HG02870 (cell line): ENCODE data around the gene AIM2.
"Not testable (repeated sequence)": the region's sequence is repeated elsewhere in the genome, so short reads cannot be mapped to it uniquely, and the experiment has no call there.

Experiments
- ATAC-seq: cut with Tn5 transposase; IDR thresholded peaks from one replicate; pipeline ENCODE4 v1.9.1; 2021; ENCODE audit warnings: mild to moderate bottlenecking, moderate library complexity; ENCODE audit not compliant: unreplicated experiment

The AIM2 gene, protein sequence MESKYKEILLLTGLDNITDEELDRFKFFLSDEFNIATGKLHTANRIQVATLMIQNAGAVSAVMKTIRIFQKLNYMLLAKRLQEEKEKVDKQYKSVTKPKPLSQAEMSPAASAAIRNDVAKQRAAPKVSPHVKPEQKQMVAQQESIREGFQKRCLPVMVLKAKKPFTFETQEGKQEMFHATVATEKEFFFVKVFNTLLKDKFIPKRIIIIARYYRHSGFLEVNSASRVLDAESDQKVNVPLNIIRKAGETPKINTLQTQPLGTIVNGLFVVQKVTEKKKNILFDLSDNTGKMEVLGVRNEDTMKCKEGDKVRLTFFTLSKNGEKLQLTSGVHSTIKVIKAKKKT

DNA sequence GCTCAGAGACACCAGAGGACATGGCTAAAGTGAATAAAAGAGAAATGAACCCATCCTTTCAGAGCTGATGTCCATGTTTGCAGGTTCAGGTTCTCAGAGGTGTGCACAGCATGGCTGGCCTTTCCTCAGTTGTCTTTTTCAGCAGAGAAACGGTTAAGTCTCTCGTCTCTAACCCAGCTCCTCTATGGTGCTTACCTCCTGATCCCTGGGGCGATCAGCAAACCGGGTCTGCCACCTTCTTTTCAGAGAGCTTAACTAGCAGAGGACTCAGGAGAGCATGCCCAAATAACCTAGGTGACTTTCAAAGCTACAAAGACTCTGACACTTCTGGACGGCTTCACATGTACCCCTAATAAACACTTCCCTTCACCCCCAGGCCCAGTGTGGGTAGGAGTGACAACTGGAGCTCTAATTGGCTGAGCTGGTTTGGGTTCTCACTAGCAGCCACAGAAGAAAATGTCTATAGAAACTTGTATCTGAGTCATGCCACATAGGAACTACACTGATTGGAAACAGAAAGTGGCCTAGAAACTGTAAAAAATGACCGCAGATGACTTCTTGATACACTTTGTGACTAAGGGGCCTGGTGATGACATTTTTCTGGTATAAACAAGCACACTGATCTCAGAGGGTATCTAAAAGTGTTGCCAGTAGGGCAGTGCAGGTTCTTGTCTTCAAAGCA is at the start of gene AIM2:
Gene AIM2, minus strand, starts transcription at position 329 of the 682 bp plus-strand sequence. CDS start 3,267 bp downstream, outside the sequence.
- peak; percentile 86 for ATAC-seq

DNA sequence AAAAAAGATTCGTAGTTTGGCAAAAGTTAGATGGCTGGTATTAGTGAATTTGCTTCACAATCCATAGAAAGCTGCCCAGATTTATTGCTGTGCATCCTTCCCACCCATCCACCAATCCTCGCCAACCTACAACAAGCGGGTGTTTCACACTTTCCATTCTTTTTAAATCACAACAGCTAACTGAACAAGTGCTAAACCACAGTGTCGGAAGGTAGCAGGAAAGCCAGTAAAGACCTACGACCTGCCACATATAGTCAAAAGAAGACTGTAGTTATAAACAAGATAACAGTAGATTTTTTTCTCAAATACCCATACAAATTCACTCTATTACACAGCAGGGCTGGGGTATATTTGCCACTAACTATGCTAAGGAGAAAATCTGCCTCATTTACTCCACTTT is 47.0 kb upstream of the AIM2 start:
- ATAC-seq, result no peak

DNA sequence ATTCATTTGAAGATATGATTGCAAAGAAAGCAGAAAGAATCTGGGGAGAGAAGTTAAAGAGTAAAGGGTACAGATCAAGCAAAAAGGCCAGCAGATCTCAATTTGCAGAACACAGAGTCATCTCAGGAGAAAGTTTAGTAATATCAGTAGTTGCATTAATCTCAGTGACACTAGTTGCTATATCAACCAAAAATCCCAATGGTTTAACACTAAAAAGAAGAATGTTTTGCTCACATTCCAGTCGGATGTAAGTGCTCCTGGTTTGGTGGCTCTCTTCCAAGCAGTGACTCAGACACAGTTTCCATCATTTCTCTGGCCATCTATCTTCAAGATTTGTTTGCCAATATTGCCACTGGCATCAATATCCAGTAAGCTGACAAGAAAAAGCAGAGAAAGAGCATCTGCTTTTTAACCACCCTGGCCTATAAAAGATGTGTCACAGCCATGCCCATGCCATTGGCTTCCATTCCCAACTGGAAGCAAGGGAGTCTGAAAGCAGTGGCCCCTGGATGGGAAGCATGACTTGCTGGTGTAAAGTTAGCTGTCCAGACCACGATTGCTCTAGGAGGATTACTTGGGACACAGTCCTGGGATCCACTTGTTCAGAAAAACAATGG is 45.5 kb upstream of the AIM2 start:
- peak; percentile 90 for ATAC-seq

DNA sequence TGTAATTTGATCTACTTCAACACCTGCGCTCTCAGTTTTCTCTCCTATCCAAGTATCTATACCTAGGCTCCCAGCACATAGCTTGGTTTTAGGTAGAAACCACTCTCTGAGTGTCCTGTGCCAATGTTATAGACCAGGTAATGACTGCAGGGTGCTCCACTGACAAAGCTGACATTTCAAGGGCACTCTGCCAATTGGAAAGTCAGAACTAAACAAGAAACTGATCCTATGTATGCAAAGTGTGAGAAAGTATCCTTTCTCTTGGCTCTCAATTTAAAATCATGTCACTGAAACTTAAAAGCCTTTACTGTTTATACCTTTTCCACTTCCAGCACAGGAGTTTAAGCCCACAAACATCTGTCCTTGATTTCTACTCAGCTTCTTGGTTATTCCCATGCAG is 45.0 kb upstream of the AIM2 start:
- peak; percentile 71 for ATAC-seq

DNA sequence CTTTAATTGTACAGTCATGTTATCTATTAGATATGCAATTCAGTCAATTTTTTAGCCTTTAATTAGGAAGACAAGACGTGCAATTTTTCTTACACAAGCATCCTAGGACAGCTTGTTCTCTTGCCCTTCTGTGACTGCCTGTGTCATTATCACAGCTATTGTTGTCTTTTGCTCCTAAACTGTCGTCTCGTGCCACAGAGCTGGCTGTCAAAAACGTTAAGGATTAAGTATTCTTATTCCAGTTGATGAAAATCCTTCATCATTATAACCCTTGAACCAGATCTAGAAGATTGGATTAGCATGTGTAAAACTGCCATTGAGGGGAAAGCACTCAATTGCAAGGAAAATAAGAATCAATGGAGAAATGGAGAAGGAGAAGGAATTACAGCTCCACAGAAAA is 43.8 kb upstream of the AIM2 start:
- no peak for ATAC-seq

DNA sequence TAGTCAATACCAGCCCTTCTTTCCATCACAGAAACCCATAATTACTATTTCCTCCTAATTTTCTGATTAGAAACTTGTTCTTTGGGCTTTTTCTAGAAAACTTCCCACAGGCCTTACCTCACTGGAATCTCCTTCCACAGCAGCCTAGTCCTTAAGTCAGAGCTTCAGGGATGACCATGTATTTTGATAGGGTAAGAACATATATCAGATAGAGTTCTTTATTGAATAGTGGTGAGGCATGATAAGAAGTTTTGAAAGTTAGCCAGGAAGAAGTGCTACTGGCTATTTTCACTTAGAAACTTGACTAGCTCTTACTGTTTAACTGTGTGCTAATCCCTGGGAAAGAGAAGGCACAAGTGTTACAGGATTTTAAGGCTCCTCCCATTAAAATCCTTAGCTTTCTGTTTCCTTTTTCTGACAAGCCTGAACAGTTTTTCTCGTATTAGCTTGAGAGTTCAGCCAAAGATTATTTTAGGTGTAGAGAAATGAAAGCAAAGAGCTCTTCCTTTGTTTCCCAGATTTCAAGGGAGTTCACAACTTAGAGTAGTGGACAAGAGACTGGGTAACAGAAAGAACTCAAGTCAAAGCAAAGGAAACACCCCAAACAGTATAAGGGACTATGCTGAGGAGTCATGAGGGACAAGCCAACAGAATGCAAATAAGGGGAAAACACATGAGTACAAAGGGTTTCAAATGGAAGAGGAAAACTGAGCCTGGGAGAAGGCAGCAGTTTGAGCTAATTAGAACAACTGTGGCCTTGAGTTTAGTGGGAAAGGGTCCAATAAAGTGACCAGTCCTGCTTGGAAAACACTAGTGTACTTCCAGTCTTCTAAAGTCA is 37.2 kb upstream of the AIM2 start:
- ATAC-seq, result no peak

DNA sequence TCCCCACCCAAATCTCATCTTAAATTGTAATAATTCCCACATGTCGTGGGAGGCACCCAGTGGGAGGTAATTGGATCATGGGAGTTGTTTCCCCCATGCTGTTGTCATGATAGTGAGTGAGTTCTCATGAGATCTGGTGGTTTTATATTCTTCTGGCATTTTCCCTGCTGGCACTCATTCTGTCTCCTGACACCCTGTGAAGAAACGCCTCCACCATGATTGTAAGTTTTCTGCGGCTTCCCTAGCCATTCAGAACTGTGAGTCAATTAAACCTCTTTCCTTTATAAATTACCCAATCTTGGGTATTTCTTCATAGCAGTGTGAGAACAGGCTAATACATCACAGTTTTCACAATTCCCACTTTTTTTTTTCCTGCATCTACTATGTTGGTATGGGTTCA is 26.5 kb upstream of the AIM2 start:
- ATAC-seq, result not testable (repeated sequence)

DNA sequence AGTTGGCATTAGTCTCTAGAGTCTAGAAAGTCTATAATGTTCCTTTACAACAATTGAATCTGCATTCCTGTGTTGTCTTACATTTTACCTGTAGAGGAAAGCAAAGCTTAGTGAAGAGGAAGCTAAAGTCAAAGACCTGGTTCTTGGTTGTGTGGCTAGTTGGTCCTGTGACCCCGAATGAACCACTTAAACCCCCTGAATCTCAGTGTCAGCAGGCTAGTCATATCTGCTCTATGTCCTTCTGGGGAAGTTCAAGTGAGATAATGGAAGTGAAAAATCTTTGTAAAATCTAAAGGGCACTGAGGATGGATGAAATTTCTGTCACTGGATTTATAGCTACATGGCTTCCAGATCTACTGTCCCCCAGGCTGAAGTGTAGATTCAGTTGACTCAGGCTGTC is 24.0 kb upstream of the AIM2 start:
- no peak for ATAC-seq

DNA sequence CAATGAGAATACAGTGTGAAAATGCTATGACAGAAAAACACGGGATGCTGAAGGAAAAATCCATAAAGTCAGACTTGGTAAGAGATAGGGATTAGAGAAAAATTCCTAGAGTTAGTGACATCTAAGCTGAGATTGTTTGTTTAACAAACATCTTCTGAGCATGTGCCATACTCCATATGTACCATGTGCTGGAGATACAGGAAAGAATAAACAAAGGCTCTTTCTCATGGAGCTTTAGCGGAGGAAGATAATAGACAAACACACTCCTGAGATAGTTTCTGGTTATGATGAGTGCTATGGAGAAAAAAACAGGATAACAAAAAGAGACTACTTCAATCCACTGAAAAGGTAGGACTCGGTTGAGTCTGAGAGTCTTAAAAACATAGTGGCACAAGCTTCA is 22.0 kb upstream of the AIM2 start:
- no peak for ATAC-seq

DNA sequence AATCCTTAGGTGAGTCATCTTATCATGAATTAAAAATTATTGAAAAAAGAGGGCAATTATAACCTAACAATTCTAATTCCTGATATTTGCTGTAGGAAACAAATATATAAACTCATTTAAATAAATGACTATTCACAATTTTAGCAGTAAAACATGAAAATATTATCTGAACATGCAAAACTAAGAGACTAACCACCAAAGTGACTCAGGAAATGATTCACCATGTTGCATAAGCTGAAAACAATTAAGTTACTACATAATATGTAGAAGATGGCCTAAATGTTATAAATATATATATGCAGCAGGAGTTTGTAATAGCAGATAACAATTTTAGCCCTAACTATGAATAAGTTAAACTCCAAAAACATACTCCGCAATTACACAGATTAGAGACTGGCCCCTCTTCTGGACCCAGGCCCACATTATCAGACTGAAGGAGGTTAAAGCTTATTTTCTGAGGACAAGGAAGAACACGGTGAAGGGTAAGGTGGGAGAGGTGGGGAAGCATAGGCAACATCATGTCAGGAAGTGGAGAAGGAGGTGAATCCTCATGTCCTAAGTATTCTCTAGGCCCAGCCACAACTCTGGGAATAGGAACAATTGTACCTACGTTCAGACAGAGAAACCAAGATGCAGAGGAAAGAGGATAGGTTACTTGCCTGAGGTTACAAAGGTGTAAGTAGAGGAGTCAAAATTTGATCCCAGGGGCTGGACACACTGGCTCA is 15.6 kb upstream of the AIM2 start:
- no peak for ATAC-seq

DNA sequence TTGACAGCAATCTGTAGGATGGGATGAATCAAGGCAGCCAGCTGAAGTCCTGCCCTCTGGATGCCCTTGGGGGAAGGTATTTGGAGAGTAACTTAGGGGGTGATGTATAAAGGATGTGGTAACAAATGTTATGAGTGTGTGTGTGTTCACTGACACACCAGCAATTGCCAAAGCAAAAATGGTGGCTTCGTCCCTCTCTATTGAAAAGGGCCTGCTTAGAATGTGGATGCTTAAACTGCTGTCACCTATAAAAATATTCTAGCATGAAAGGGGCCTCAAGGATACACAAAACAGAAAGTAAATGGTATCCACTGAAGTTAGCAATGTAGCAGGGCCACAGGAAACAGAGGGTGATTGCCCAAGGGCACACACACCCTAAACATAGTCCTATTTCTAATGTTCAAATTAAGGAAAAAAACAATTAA is 15.1 kb upstream of the AIM2 start:
- no peak for ATAC-seq

DNA sequence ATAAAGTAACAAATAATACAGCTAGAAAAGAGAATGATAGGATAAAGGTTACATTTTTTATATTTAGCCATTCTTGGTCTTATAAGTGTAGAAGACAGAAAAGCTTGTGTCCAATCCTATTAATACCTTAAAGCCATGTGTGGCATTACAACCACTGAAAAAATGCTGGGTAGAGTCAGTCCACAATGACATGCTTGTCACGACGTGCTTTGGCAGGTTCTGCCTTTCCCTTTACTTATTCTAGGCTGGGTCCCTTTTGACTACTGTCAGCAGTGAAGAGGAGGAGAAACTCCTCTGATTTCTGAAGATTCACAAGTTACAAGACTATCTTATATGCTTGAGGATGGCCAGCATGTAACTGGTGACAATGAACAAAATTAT is 14.6 kb upstream of the AIM2 start:
- no peak for ATAC-seq

DNA sequence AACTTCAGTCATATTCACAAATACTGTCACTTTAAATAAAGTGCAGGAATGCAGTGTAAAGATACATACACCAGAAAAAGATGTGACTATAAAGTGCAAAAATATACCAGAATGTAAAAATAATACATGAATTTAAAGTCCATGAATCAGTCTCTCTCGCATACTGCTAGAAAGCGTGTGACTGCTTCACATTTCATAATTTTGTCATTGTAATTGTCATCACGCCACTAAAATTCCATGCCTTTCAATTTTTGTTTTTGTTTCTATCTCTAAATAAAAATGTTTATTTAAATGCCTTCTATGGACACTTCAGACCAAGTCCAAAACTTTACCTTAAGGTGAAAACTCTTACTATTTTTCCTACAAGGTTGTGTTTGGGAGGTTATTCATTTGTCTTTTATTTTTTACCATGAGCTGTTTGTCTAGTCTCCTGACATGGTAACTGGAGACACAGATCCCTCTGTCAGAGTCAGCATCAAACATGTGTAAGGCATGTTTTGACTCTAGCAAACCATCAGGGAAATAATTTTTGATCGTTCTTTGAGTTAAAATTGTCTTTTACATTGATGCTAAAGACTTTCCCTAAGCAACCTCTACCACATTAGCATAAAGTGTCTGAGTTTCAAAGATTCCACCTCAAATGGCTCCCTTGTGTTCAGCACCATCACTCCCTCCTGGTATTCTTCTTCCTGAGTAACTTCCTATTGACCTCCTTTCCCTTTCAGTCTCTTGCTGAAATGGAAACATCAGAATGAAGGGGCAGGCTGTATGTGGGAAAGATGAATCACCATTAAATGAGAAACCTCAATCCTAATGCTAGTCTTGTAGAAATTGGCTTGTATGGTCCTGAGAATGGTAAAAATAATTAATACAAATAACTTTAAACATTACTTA is 14.0 kb upstream of the AIM2 start:
- no peak for ATAC-seq

DNA sequence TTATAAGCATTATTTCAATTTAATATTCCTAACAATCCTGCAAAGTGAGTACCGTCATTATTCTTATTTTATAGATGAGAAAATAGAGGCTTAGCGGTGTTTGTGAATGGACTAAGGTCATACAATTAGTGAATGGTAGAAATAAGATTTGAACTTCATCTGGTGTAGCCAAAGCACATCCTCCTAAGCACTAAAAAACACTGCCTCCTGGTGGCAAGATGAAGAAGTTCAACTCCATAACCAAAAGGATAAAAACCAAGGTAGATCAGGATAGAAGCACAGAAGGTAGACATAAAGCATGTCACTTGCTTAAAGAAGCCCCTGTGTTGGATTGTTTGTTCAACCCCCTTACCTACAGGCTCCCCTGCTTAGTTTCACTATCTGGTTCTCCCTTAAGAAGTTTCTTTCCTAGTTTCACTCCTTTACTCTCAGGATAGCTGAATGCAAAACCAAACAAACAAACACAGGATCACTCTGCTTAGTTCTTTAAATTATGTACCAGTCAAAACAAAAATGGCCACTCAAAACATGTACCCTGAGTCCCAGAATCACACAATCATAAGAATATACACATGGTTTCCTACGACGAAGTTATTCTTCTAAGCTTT is 12.7 kb upstream of the AIM2 start:
- ATAC-seq, result no peak

DNA sequence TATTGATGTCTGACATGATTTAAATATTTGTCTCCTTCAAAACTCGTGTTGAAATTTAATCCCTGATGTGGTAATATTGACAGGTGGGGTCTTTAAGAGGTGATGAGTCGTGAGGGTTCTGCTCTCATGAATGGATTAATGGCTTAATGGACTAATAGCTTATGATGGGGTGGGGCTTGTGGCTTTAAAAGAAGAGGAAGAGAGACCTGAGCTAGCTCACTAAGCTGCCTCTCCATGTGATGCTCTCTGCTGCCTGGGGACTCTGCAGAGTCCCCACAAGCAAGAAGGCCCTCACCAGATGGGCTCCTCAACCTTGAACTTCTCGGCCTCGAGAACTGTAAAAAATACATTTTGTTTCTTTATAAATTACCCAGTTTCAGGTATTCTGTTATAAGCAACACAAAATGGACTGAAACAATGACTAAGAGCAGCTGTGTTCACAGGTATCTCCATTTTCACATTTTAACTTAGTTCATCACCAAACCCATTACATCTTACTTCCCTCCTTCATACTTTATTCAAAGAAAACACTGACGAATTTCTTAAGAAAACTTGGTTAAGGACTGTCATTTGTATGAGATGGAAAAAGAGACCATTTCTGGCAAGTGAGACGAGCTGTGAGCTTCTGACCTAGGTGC is 12.1 kb upstream of the AIM2 start:
- ATAC-seq, result no peak

DNA sequence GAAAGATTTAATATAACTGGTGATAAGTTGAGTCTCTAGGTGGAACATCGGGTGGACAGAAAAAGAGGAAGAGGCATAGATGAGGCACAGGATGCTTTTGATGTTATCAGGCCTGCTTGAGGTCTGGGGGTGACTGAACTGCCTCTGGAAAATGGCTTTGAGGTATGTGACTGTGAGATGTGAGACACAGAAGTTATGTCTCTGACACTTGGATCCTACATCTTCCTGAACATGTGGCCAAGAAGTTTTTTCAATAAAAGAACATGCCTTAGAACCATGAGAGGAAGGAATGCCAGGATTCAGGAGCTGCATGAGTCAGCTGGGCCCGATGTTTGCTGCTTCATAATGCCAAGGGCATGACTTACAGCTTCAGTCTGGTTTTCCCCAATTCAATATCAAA is 11.5 kb upstream of the AIM2 start:
- ATAC-seq, result no peak

DNA sequence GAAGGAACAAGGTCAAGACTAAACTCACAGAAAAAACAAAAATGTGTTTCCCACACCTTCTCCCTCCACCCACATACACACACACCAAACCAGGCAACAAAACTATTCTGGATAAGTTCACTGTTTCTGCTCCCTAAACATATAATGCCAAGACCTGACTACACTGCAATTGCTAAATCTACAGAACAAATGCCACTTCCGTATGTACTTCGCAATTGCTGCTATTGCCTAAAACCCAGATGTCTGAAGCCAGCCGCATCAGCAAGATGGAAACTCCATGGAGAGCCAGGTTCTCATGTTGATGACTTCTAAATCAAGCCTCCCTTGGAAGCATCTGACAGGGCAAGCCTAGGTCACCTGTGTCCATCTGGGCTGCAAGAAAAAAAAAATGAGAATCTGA is 8.3 kb upstream of the AIM2 start:
- no peak for ATAC-seq

DNA sequence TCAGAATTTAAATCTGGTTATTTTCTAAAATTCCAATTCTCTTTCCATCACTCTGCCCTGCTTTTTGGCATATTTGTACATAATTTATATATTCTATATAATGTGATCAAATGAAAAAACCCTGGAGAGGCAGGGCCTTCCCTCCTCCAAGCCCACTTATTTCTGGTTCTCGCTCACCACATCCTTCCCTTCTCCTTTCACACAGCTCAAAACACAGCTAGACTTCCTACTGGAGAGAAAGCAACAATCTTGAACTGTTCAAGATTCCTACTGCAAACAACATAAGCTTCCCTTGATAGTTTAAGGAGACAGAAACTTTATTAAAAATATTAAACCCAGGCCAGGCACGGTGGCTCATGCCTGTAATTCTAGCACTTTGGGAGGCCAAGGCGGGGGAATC is 7.6 kb upstream of the AIM2 start:
- no peak for ATAC-seq

DNA sequence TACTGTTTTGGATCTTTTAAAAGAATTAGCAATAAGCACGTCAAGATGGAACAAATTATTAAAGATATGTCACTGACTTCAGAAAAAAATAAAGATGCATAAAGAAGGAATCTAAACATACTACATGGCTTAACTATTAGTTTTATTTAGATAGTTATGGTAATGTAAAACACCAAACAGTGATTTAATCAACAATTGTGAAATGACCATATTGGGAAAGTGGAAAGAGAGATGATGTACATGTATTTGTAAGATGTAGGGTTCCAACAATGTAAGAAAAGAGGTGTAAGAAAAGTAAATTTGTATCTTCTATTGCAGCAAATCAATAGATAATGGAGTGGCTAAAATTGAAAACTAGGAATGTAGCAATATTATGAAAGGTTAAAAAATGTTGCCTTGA is 6.4 kb upstream of the AIM2 start:
- no peak for ATAC-seq
